GM23338 (cell line): ENCODE measurements around the gene RAPGEF3. TPM values are rescaled to one million over a fixed set of nuclear protein-coding genes. Genes with fewer than 3 reads are reported as not detected.

Experiments
- ATAC-seq: fragments of 200-7000 bp; cut with Tn5 transposase; 3 replicates; pipeline ENCODE4 v1.9.1; 2020
- DNase-seq: peaks from one replicate; pipeline ENCODE4 v3.0.0-alpha.2; 2015; ENCODE audit warnings: low spot score
- H2AFZ ChIP-seq: fragments of 200-600 bp; sonication (generic); 2 replicates; pipeline ENCODE4 v1.8.0; 2016; ENCODE audit warnings: antibody characterized with exemption, mild to moderate bottlenecking, moderate library complexity
- H3F3A ChIP-seq: fragments of 200-600 bp; sonication (generic); replicated peaks from 2 replicates; pipeline ENCODE4 v1.8.0; 2017; ENCODE audit warnings: antibody characterized with exemption, mixed run types, low read depth
- H3K27ac ChIP-seq: fragments of 200-600 bp; sonication (generic); 2 replicates; pipeline ENCODE4 v1.6.1; 2016; ENCODE audit warnings: low read depth
- H3K27me3 ChIP-seq: fragments of 200-600 bp; sonication (generic); 2 replicates; pipeline ENCODE4 v1.8.0; 2016; ENCODE audit warnings: mild to moderate bottlenecking, mixed run types, moderate library complexity; ENCODE audit not compliant: insufficient read depth
- H3K36me3 ChIP-seq: fragments of 200-600 bp; sonication (generic); 2 replicates; pipeline ENCODE4 v1.8.0; 2016; ENCODE audit warnings: mild to moderate bottlenecking; ENCODE audit not compliant: insufficient read depth
- H3K4me1 ChIP-seq: fragments of 200-600 bp; sonication (generic); 2 replicates; pipeline ENCODE4 v1.8.0; 2016; ENCODE audit warnings: mild to moderate bottlenecking, moderate library complexity; ENCODE audit not compliant: insufficient read depth
- H3K4me2 ChIP-seq: fragments of 200-600 bp; sonication (generic); 2 replicates; pipeline ENCODE4 v1.7.1; 2017; ENCODE audit warnings: mixed run types
- H3K4me3 ChIP-seq: fragments of 200-600 bp; sonication (generic); 2 replicates; pipeline ENCODE4 v1.6.1; 2016; ENCODE audit warnings: mixed run types
- H3K79me2 ChIP-seq: fragments of 200-600 bp; sonication (generic); replicated peaks from 2 replicates; pipeline ENCODE4 v1.8.0; 2017; ENCODE audit warnings: mild to moderate bottlenecking; ENCODE audit not compliant: insufficient read depth
- H3K9me2 ChIP-seq: fragments of 200-600 bp; sonication (generic); 2 replicates; pipeline ENCODE4 v1.8.0; 2017; ENCODE audit not compliant: insufficient read depth
- H4K20me1 ChIP-seq: fragments of 200-600 bp; sonication (generic); replicated peaks from 2 replicates; pipeline ENCODE4 v1.8.0; 2017; ENCODE audit warnings: mild to moderate bottlenecking; ENCODE audit not compliant: insufficient read depth
- H3K27ac Mint-ChIP-seq: 2 replicates; pipeline ENCODE4 v1.8.0; 2020; ENCODE audit warnings: inconsistent platforms, mild to moderate bottlenecking, moderate library complexity, mixed read lengths
- H3K27me3 Mint-ChIP-seq: 3 replicates; pipeline ENCODE4 v1.8.0; 2022; ENCODE audit warnings: low read depth, mild to moderate bottlenecking, moderate library complexity, mixed read lengths, inconsistent platforms; ENCODE audit not compliant: insufficient read depth, poor library complexity
- H3K36me3 Mint-ChIP-seq: 3 replicates; pipeline ENCODE4 v1.8.0; 2021; ENCODE audit warnings: low read depth, mild to moderate bottlenecking, inconsistent platforms, moderate library complexity, mixed read lengths
- H3K4me1 Mint-ChIP-seq: 3 replicates; pipeline ENCODE4 v1.8.0; 2020; ENCODE audit warnings: mild to moderate bottlenecking, inconsistent platforms, mixed read lengths
- H3K4me3 Mint-ChIP-seq: 3 replicates; pipeline ENCODE4 v1.8.0; 2021; ENCODE audit warnings: moderate library complexity, mild to moderate bottlenecking, inconsistent platforms, mixed read lengths
- H3K9me3 Mint-ChIP-seq: 3 replicates; pipeline ENCODE4 v1.8.0; 2020; ENCODE audit warnings: moderate library complexity, mild to moderate bottlenecking, inconsistent platforms, mixed read lengths
- CREB1 ChIP-seq: fragments of 250-450 bp; sonication (Bioruptor Pico); IDR thresholded peaks from 2 replicates; pipeline ENCODE4 v1.5.0; 2020; ENCODE audit warnings: low read depth, mild to moderate bottlenecking, moderate library complexity
- EZH2 ChIP-seq: fragments of 200-600 bp; sonication (generic); IDR thresholded peaks from one replicate; pipeline ENCODE4 v1.8.0; 2017; ENCODE audit warnings: antibody characterized with exemption, mild to moderate bottlenecking, low read depth; ENCODE audit not compliant: unreplicated experiment
- EZH2phosphoT487 ChIP-seq: fragments of 200-600 bp; sonication (generic); IDR thresholded peaks from one replicate; pipeline ENCODE4 v1.8.1; 2018; ENCODE audit warnings: antibody characterized with exemption; ENCODE audit not compliant: unreplicated experiment
- NANOG ChIP-seq: IDR thresholded peaks from 2 replicates; pipeline ENCODE4 v1.6.1; 2016; ENCODE audit warnings: antibody characterized with exemption, borderline replicate concordance
- POLR2AphosphoS5 ChIP-seq: IDR thresholded peaks from 2 replicates; pipeline ENCODE4 v1.6.1; 2016; ENCODE audit warnings: antibody characterized with exemption, low read depth
- STAT1 ChIP-seq: IDR thresholded peaks from one replicate; pipeline ENCODE4 v1.6.1; 2016; ENCODE audit warnings: antibody characterized with exemption; ENCODE audit not compliant: unreplicated experiment
- ZNF114 ChIP-seq: fragments of 250-450 bp; sonication (Bioruptor Pico); IDR thresholded peaks from 2 replicates; pipeline ENCODE4 v1.5.0; 2020; ENCODE audit warnings: mild to moderate bottlenecking, moderate library complexity
- ZNF331 ChIP-seq: fragments of 250-450 bp; sonication (Bioruptor Pico); IDR thresholded peaks from 2 replicates; pipeline ENCODE4 v1.5.0; 2020; ENCODE audit warnings: low read depth, mild to moderate bottlenecking, moderate library complexity
- polyA plus RNA-seq: library from polyadenylated mRNA; unstranded; fragments of >200 nt; fragmentation: Nextera tagmentation; extraction: Ambion mirVana; gene quantifications from 2 replicates; pipeline ENCODE4 v1.2.1, GENCODE V29; 2016
- total RNA-seq: library from RNA; depleted of rRNA; stranded (reverse); fragments of >200 nt; shearing (Covaris generic); gene quantifications from 2 replicates; pipeline ENCODE4 v1.2.3, GENCODE V29; 2014
- TF ChIP-seq, protein P1 (sequence below), 2 experiments: fragments of 200-600 bp in 1 of 2; sonication (generic) in 1 of 2; conservative IDR thresholded peaks; 2 replicates each; pipeline versions ENCODE4 v1.5.1 to v1.6.1; 2016 to 2017; ENCODE audit warnings: antibody characterized with exemption in 2 of 2, low read depth in 2 of 2, mild to moderate bottlenecking in 2 of 2, moderate library complexity in 1 of 2
- TF ChIP-seq, protein P2 (sequence below): IDR thresholded peaks from one replicate; pipeline ENCODE4 v1.6.1; 2018; ENCODE audit warnings: antibody characterized with exemption; ENCODE audit not compliant: unreplicated experiment
- TF ChIP-seq, protein P3 (sequence below): IDR thresholded peaks from 2 replicates; pipeline ENCODE4 v1.6.1; 2016; ENCODE audit warnings: antibody characterized with exemption

The RAPGEF3 gene
- total and polyA plus RNA-seq, 2 experiments from 2014 or later: 2.3 to 11.8 TPM

DNA sequence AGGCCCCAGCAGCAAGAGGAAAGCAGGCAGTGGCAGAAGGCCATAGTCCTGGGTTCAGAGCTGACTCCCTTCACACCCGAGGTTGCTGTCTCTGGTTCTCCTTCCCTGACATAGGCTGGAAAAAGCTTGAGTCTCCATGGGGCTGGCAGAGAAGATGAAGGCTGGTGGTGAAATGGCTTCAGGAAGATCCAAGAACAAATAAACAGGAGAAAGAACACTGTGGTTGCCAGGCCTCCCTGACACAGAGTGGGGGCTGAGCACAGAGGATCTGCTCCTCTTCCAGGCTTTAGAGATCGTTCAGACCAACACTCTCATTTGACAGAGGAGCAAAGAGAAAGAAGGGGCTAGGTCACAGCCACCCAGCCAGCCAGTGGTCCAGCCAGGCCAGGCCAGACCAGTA lies 46.7 kb upstream of the RAPGEF3 start:
- no peak overlapping the region for H3K4me3 Mint-ChIP-seq
- peaks cover 82% of the 10 kb centered on the region for H3K4me1 Mint-ChIP-seq
- Histone ChIP-seq H3K27me3 (no peaks in the 10 kb centered on the region), H3K36me3 (no peaks in the 10 kb centered on the region; the same call in 1 of the 2 replicates), H3K79me2 (peaks cover 98% of the 10 kb centered on the region), H3K4me2 (no peak overlapping the region), H3K4me3 (no peak overlapping the region), H3K9me2 (no peaks in the 10 kb centered on the region), H3F3A (0 out of 2 replicates have a peak, but pooled peaks cover 3% of the 10 kb centered on the region), H3K27ac (0 out of 2 replicates have a peak overlapping the region, but pooled peaks have one; percentile 14), H3K4me1 (peaks cover 36% of the 10 kb centered on the region), H2AFZ (no peak overlapping the region), H4K20me1 (peaks cover 30% of the 10 kb centered on the region)
- H3K9me3 Mint-ChIP-seq: peaks cover 2% of the 10 kb centered on the region; the same call in 2 of the 3 replicates
- peak overlapping the region; percentile 33; the same call in 1 of the 2 replicates for H3K27ac Mint-ChIP-seq
- TF ChIP-seq, protein P1, sequence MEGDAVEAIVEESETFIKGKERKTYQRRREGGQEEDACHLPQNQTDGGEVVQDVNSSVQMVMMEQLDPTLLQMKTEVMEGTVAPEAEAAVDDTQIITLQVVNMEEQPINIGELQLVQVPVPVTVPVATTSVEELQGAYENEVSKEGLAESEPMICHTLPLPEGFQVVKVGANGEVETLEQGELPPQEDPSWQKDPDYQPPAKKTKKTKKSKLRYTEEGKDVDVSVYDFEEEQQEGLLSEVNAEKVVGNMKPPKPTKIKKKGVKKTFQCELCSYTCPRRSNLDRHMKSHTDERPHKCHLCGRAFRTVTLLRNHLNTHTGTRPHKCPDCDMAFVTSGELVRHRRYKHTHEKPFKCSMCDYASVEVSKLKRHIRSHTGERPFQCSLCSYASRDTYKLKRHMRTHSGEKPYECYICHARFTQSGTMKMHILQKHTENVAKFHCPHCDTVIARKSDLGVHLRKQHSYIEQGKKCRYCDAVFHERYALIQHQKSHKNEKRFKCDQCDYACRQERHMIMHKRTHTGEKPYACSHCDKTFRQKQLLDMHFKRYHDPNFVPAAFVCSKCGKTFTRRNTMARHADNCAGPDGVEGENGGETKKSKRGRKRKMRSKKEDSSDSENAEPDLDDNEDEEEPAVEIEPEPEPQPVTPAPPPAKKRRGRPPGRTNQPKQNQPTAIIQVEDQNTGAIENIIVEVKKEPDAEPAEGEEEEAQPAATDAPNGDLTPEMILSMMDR (conservative IDR thresholded peaks at IDR 0.05; ENCODE audit: low read depth in 2 of 2): no peak
- TF ChIP-seq POLR2AphosphoS5: no peak
- no peak for TF ChIP-seq EZH2phosphoT487
- TF ChIP-seq ZNF114 (CRISPR knock-in tag): no peak
- TF ChIP-seq, protein P2, sequence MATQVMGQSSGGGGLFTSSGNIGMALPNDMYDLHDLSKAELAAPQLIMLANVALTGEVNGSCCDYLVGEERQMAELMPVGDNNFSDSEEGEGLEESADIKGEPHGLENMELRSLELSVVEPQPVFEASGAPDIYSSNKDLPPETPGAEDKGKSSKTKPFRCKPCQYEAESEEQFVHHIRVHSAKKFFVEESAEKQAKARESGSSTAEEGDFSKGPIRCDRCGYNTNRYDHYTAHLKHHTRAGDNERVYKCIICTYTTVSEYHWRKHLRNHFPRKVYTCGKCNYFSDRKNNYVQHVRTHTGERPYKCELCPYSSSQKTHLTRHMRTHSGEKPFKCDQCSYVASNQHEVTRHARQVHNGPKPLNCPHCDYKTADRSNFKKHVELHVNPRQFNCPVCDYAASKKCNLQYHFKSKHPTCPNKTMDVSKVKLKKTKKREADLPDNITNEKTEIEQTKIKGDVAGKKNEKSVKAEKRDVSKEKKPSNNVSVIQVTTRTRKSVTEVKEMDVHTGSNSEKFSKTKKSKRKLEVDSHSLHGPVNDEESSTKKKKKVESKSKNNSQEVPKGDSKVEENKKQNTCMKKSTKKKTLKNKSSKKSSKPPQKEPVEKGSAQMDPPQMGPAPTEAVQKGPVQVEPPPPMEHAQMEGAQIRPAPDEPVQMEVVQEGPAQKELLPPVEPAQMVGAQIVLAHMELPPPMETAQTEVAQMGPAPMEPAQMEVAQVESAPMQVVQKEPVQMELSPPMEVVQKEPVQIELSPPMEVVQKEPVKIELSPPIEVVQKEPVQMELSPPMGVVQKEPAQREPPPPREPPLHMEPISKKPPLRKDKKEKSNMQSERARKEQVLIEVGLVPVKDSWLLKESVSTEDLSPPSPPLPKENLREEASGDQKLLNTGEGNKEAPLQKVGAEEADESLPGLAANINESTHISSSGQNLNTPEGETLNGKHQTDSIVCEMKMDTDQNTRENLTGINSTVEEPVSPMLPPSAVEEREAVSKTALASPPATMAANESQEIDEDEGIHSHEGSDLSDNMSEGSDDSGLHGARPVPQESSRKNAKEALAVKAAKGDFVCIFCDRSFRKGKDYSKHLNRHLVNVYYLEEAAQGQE: no peak
- TF ChIP-seq, protein P3, sequence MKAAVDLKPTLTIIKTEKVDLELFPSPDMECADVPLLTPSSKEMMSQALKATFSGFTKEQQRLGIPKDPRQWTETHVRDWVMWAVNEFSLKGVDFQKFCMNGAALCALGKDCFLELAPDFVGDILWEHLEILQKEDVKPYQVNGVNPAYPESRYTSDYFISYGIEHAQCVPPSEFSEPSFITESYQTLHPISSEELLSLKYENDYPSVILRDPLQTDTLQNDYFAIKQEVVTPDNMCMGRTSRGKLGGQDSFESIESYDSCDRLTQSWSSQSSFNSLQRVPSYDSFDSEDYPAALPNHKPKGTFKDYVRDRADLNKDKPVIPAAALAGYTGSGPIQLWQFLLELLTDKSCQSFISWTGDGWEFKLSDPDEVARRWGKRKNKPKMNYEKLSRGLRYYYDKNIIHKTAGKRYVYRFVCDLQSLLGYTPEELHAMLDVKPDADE: no peak
- DNase-seq (no peak), ATAC-seq (no peak)
- H3K27me3 Mint-ChIP-seq: peaks cover 12% of the 10 kb centered on the region
- H3K36me3 Mint-ChIP-seq: peaks cover 18% of the 10 kb centered on the region

DNA sequence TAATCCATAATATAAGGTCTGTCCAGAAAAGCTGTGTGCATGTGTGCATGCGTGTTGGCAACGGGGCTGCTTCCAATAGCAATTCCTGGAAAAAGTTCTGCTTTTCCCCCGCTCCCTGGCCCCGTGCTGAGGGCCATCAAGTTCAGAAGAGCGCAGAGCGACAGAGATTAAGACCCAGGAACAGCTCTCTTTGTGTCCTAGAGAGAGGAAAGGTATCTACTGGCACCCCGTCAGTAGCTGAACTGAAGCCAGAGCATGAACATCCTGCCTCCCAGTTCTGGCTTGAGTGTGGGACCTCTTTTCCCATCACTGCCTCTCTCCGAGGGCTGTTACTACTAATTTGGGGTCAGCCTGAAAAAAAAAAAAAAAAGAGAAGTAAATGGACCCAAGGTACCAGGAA lies 45.5 kb upstream of the RAPGEF3 start:
- ATAC-seq: no peak
- peaks cover 18% of the 10 kb centered on the region for H3K36me3 Mint-ChIP-seq
- H3K9me3 Mint-ChIP-seq: peaks cover 2% of the 10 kb centered on the region; the same call in 2 of the 3 replicates
- Histone ChIP-seq H3K9me2 (no peaks in the 10 kb centered on the region), H4K20me1 (peaks cover 25% of the 10 kb centered on the region), H3K4me3 (no peak overlapping the region), H3K36me3 (no peaks in the 10 kb centered on the region), H2AFZ (no peak overlapping the region), H3F3A (no peaks in the 10 kb centered on the region), H3K79me2 (peaks cover 86% of the 10 kb centered on the region), H3K27me3 (no peaks in the 10 kb centered on the region), H3K4me2 (no peak overlapping the region), H3K4me1 (peaks cover 24% of the 10 kb centered on the region), H3K27ac (no peak overlapping the region)
- no peak overlapping the region for H3K4me3 Mint-ChIP-seq
- peaks cover 15% of the 10 kb centered on the region for H3K27me3 Mint-ChIP-seq
- H3K4me1 Mint-ChIP-seq: peaks cover 78% of the 10 kb centered on the region
- no peak for DNase-seq
- TF ChIP-seq, protein P3: no peak
- TF ChIP-seq ZNF114 (CRISPR knock-in tag): no peak
- TF ChIP-seq EZH2phosphoT487: no peak
- no peak for TF ChIP-seq EZH2
- TF ChIP-seq NANOG: no peak
- TF ChIP-seq, protein P2: no peak
- TF ChIP-seq CREB1 (CRISPR knock-in tag): no peak
- TF ChIP-seq ZNF331: no peak
- no peak for TF ChIP-seq STAT1
- H3K27ac Mint-ChIP-seq: no peak overlapping the region; the same call in 1 of the 2 replicates
